HepG2 (cell line): Measurements from ENCODE around the gene MRPL30. TPM values are rescaled to one million over a fixed set of nuclear protein-coding genes. Genes with fewer than 3 reads are reported as not detected.

Experiments
- ATRX ChIP-seq: sonication (generic); formaldehyde crosslinking; IDR thresholded peaks from 2 replicates; pipeline ENCODE4 v1.4.0; 2020; ENCODE audit warnings: missing genetic modification reagents, borderline replicate concordance
- DR1 ChIP-seq: sonication (generic); formaldehyde crosslinking; IDR thresholded peaks from 2 replicates; pipeline ENCODE4 v1.8.0; 2021; ENCODE audit warnings: mild to moderate bottlenecking, missing genetic modification reagents, inconsistent platforms
- EP300 ChIP-seq, 3 experiments: sonication (generic) in 1 of 3; formaldehyde crosslinking in 1 of 3; IDR thresholded peaks; 2 replicates each; pipeline versions ENCODE4 v1.5.1 to v1.6.1; 2011 to 2020; ENCODE audit warnings: low read depth in 2 of 3, low read length in 2 of 3, borderline replicate concordance in 1 of 3, improper control_type of control experiment in 1 of 3, mild to moderate bottlenecking in 1 of 3, missing genetic modification reagents in 1 of 3, moderate library complexity in 1 of 3
- HDAC1 ChIP-seq: sonication (generic); formaldehyde crosslinking; IDR thresholded peaks from 2 replicates; pipeline ENCODE4 v1.5.1; 2020; ENCODE audit warnings: mild to moderate bottlenecking, missing genetic modification reagents
- HOMEZ ChIP-seq: IDR thresholded peaks from 2 replicates; pipeline ENCODE4 v1.6.1; 2016; ENCODE audit warnings: low read depth
- HOXA9 ChIP-seq: sonication (generic); formaldehyde crosslinking; IDR thresholded peaks from 2 replicates; pipeline ENCODE4 v1.8.1; 2022; ENCODE audit warnings: missing genetic modification reagents, mild to moderate bottlenecking, moderate library complexity, borderline replicate concordance
- MAFK ChIP-seq, 2 experiments: IDR thresholded peaks in 1 of 2; conservative IDR thresholded peaks in 1 of 2; 2 replicates each; pipeline ENCODE4 v1.6.1; 2011; ENCODE audit warnings: improper control_type of control experiment in 2 of 2, low read length in 2 of 2
- MBD4 ChIP-seq: IDR thresholded peaks from 2 replicates; pipeline ENCODE4 v1.6.1; 2012; ENCODE audit warnings: low read length, inconsistent platforms, borderline replicate concordance
- ONECUT2 ChIP-seq: sonication (generic); formaldehyde crosslinking; IDR thresholded peaks from 2 replicates; pipeline ENCODE4 v1.4.0; 2020; ENCODE audit warnings: missing genetic modification reagents
- PAXIP1 ChIP-seq: sonication (generic); formaldehyde crosslinking; conservative IDR thresholded peaks from 2 replicates; pipeline ENCODE4 v1.4.0; 2020; ENCODE audit warnings: mild to moderate bottlenecking, missing genetic modification reagents, moderate library complexity
- RFX5 ChIP-seq: IDR thresholded peaks from 2 replicates; pipeline ENCODE4 v1.6.1; 2011; ENCODE audit warnings: low read depth, low read length, improper control_type of control experiment
- TAF15 ChIP-seq: fragments of 200-400 bp; formaldehyde crosslinking; IDR thresholded peaks from one replicate; pipeline ENCODE4 v1.6.1; 2018; ENCODE audit warnings: mild to moderate bottlenecking, low read depth, low read length; ENCODE audit not compliant: poor library complexity, severe bottlenecking
- ZNF17 ChIP-seq: sonication (generic); formaldehyde crosslinking; IDR thresholded peaks from 2 replicates; pipeline ENCODE4 v1.5.0; 2020; ENCODE audit warnings: mild to moderate bottlenecking, missing genetic modification reagents
- ZNF207 ChIP-seq: fragments of 450-650 bp; IDR thresholded peaks from 2 replicates; pipeline ENCODE4 v1.6.1; 2016; ENCODE audit warnings: antibody characterized with exemption, borderline replicate concordance
- ZNF230 ChIP-seq: sonication (generic); formaldehyde crosslinking; IDR thresholded peaks from 2 replicates; pipeline ENCODE4 v1.4.0; 2020; ENCODE audit warnings: mild to moderate bottlenecking, missing genetic modification reagents
- ZNF234 ChIP-seq: sonication (generic); formaldehyde crosslinking; conservative IDR thresholded peaks from 2 replicates; pipeline ENCODE4 v1.5.1; 2020; ENCODE audit warnings: mild to moderate bottlenecking, missing genetic modification reagents
- ZNF33A ChIP-seq: sonication (generic); formaldehyde crosslinking; IDR thresholded peaks from 2 replicates; pipeline ENCODE4 v1.5.1; 2020; ENCODE audit warnings: missing genetic modification reagents, mild to moderate bottlenecking, moderate library complexity, borderline replicate concordance
- ZNF513 ChIP-seq: sonication (generic); formaldehyde crosslinking; conservative IDR thresholded peaks from 2 replicates; pipeline ENCODE4 v1.5.0; 2020; ENCODE audit warnings: missing genetic modification reagents
- ZNF704 ChIP-seq: sonication (generic); formaldehyde crosslinking; IDR thresholded peaks from 2 replicates; pipeline ENCODE4 v1.8.1; 2023; ENCODE audit warnings: mild to moderate bottlenecking, inconsistent platforms, moderate library complexity, missing genetic modification reagents, borderline replicate concordance
- ZSCAN29 ChIP-seq: sonication (generic); formaldehyde crosslinking; conservative IDR thresholded peaks from 2 replicates; pipeline ENCODE4 v1.4.0; 2020; ENCODE audit warnings: mild to moderate bottlenecking, missing genetic modification reagents
- polyA plus RNA-seq, 8 experiments: library from polyadenylated mRNA; depleted of rRNA in 3 of 8; stranded (reverse) in 7 of 8; unstranded in 1 of 8; fragments of >200 nt; fragmentation: Illumina TruSeq in 4 of 8; extraction: Trizol in 4 of 8; gene quantifications; 2 replicates each; pipeline versions ENCODE4 v1.2.1 to v1.2.3, GENCODE V29; 2011 to 2016; ENCODE audit warnings: low read depth in 4 of 8, missing spikeins in 1 of 8, mixed read lengths in 1 of 8; ENCODE audit not compliant: insufficient read depth in 1 of 8
- total RNA-seq, 5 experiments: library from RNA; depleted of rRNA; stranded (reverse); fragments of >200 nt; fragmentation: Illumina TruSeq; extraction: Trizol; gene quantifications; 2 replicates each; pipeline ENCODE4 v1.2.3, GENCODE V29; 2016; ENCODE audit warnings: low read depth in 1 of 5

MRPL30 gene
- total and polyA plus RNA-seq, 2 of the 13 experiments (the other 11 are each of a cell fraction or from before 2014, with no cell fraction given): 30.2 to 75.3 TPM

- TF ChIP-seq HOXA9 (CRISPR knock-in tag) (no peak), ZSCAN29 (peak; percentile 91; the same call in 1 of the 2 replicates), ATRX (CRISPR knock-in tag) (no peak), ZNF234 (CRISPR knock-in tag) (no peak), DR1 (CRISPR knock-in tag) (peak; percentile 77), ONECUT2 (CRISPR knock-in tag) (no peak), ZNF207 (no peak), ZNF513 (CRISPR knock-in tag) (no peak), ZNF17 (CRISPR knock-in tag) (no peak), PAXIP1 (CRISPR knock-in tag) (peak; percentile 56), ZNF230 (CRISPR knock-in tag) (peak; percentile 32; the same call in 1 of the 2 replicates), EP300 (IDR thresholded peaks at IDR 0.05; ENCODE audit: low read depth in 2 of 2, low read length in 2 of 2) (0 out of 4 replicates have a peak, but pooled peaks of 1 of the 2 experiments have one; percentile 1), EP300 (CRISPR knock-in tag; IDR thresholded peaks at IDR 0.05; ENCODE audit: borderline replicate concordance) (no peak), RFX5 (no peak), ZNF33A (CRISPR knock-in tag) (no peak), MAFK (conservative IDR thresholded peaks at IDR 0.05 in 1 of 2, IDR thresholded peaks at IDR 0.05 in 1 of 2; ENCODE audit: low read length in 2 of 2) (no peak), TAF15 (peak; percentile 46), ZNF704 (CRISPR knock-in tag) (no peak; the same call in 1 of the 2 replicates), MBD4 (no peak), HOMEZ (CRISPR knock-in tag) (peak; percentile 95; the same call in 1 of the 2 replicates), HDAC1 (CRISPR knock-in tag) (peak; percentile 78)
Observed at GRCh38 chr2:99141110-99142108, 39.6 kb upstream of the MRPL30 start, which contains the start of gene C2orf15 (continued).
